ENCODE data around the gene NACC1. TPM values are rescaled to one million over a fixed set of nuclear protein-coding genes. Genes with fewer than 3 reads are reported as not detected.

NACC1 gene
- total RNA-seq (10 to 100 TPM; 13.0 to 13.5 TPM), total RNA-seq (14.7 to 164 (median 32.4) reads per million in 172 experiments)
- 18.1 TPM for polyA plus RNA-seq (2013, experiment 1 of 2)
- 20.0 TPM for polyA plus RNA-seq (2013, experiment 2 of 2)

DNA sequence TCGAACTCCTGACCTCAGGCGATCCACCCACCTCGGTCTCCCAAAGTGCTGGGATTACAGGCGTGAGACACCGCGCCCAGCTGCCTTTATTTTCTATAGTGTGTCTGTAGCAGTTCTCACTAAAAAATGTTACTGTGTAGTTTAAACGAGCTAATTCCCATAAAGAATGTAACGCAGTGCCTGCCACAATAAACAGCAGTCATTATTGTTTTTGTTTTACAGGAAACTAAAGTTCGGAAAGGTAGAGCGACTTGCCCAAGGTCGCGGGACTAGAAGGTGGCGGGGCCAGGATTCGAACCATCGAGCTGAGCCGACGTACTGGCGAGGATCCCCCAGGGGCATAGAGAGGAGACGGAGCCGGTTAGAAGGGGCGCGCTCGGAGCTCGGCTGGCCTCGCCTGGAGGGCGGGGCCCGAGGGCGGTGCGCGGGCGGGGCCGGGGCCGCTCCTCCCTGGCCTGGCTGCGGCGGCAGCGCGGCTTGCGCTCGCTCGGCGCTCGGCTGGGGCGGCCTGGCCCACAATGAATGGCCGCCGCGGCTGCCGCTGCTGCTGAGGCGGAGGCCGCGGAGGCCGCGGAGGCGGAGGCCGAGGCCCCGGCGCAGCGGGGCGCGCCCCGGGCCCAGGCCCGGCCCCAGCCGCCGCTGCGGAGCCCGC is at the start of gene NACC1:
TSS of gene NACC1 (plus strand) at position 493 of the 652 bp plus-strand sequence. CDS start 16,944 bp downstream, outside the sequence.
- Mint-ChIP-seq H3K27me3 (no peaks in the 10 kb centered on the region), H3K4me1 (ENCODE audit: low read depth) (peaks cover 66% of the 10 kb centered on the region), H3K36me3 (ENCODE audit: low read depth) (peaks cover 31% of the 10 kb centered on the region), H3K27ac (peak within 1 kb of the TSS; percentile 73), H3K9me3 (no peaks in the 10 kb centered on the region), H3K4me3 (peak within 1 kb of the TSS; percentile 96)
- peak; percentile 77 to 94 (median 87) for DNase-seq
- H3K4me1 ChIP-seq (ENCODE audit: insufficient read depth, low read length) = peaks cover 61% of the 10 kb centered on the region
- POLR2A ChIA-PET = interaction anchor here (0.8 to 4.7 kb wide), 16 partner anchors 10 to 973 kb away, joined by 3 to 60 read pairs (median 6); partner anchors contain the start of genes GCDH, IER2, JUNB and LYL1
- no peak for TF ChIP-seq CTCF (IDR thresholded peaks at IDR 0.05)
- peak within 1 kb of the TSS; percentile 99 for H3K4me3 ChIP-seq (ENCODE audit: low read length)
- no peaks in the 10 kb centered on the region for H3K27me3 ChIP-seq (ENCODE audit: control insufficient read depth in 1 of 2, insufficient read depth in 2 of 2, low read length in 2 of 2)
- no peaks in the 10 kb centered on the region for H3K9me3 ChIP-seq (ENCODE audit: control insufficient read depth in 1 of 2, insufficient read depth in 1 of 2, low read length in 2 of 2)
- intact Hi-C loops (cut with DNase I, micrococcal nuclease) = loop anchor here (1.0 to 10.0 kb wide), 4 partner anchors 19 to 657 kb away; partner anchors contain the start of genes IER2 (in 2 of the 2), STX10 (in 2 of the 2) and C19orf53 (in 1 of the 2)
- peaks cover 11% of the 10 kb centered on the region for H3K36me3 ChIP-seq (ENCODE audit: insufficient read depth, low read length)
- peak; percentile 79 for ATAC-seq (ENCODE audit: poor library complexity)
- H3K27ac ChIP-seq (ENCODE audit: low read depth in 1 of 2, low read length in 2 of 2) = peak within 1 kb of the TSS in 1 of 2 donors; percentile 48
- CTCF ChIA-PET = interaction anchor here (0.9 to 2.4 kb wide), 7 partner anchors 13 to 152 kb away, joined by 3 to 13 read pairs (median 5); partner anchors contain the start of genes IER2 and STX10

GRCh38 chr19:13069415-13070359 is 48.4 kb upstream of the NACC1 start:
- no peaks in the 10 kb centered on the region for H3K9me3 Mint-ChIP-seq
- intact Hi-C loops (cut with DNase I, micrococcal nuclease) = no loop called here
- no peaks in the 10 kb centered on the region for H3K36me3 Mint-ChIP-seq (ENCODE audit: low read depth)
- H3K27ac Mint-ChIP-seq = no peak overlapping the region
- no peak overlapping the region for H3K4me3 Mint-ChIP-seq
- ATAC-seq (ENCODE audit: poor library complexity) (no peak), DNase-seq (no peak)
- no peaks in the 10 kb centered on the region for H3K4me1 Mint-ChIP-seq (ENCODE audit: low read depth)
- no peak overlapping the region for H3K4me3 ChIP-seq (ENCODE audit: low read length)
- ChIA-PET POLR2A (no interaction called here), CTCF (interaction anchor here (1.7 kb wide), 1 partner anchor 8 kb away, joined by 9 read pairs; no protein-coding TSS in a partner anchor)
- no peak for TF ChIP-seq CTCF (IDR thresholded peaks at IDR 0.05)
- H3K36me3 ChIP-seq (ENCODE audit: insufficient read depth, low read length) = no peaks in the 10 kb centered on the region
- H3K27me3 Mint-ChIP-seq = no peaks in the 10 kb centered on the region
- no peaks in the 10 kb centered on the region for H3K9me3 ChIP-seq (ENCODE audit: control insufficient read depth in 1 of 2, insufficient read depth in 1 of 2, low read length in 2 of 2)
- no peak overlapping the region for H3K27ac ChIP-seq (ENCODE audit: low read depth in 1 of 2, low read length in 2 of 2)
- peaks cover 0 to 4% of the 10 kb centered on the region in 2 experiments for H3K27me3 ChIP-seq (ENCODE audit: control insufficient read depth in 1 of 2, insufficient read depth in 2 of 2, low read length in 2 of 2)
- no peaks in the 10 kb centered on the region for H3K4me1 ChIP-seq (ENCODE audit: insufficient read depth, low read length)

DNA sequence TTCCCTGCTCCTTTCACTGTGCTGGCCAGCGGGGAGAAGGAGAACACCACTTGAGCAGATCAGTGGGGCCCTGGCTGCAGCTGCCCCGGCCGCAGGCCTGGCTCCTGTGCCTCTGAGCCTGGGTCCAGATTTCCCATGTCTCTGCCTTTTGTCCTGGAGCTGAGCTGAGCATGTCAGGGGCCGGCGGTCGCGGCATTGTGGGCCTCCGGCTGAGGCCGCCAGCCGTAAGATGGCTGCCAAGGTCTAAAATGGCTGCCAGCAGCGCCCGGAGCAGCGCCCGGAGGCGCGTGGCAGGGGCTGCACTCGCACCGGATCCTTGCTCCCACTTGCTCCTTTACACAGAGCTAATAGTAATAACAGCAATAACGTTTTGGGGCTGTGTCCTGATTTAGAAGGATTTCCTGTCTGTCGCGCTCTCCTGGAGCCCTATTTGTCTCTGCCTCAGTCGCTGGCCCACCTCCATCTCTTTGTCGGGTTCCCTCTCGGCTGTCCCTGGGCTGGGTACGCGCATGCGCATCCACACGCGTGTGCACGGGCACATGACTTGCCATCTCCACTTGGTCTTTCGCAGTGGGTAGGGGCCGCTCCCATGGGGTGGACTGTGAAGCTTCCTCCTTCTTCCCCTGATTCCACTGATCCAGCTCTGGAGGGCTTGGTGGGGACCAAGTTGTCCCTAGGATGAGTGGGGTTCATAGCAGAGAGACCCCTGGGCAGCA is 47.5 kb upstream of the NACC1 start:
- ChIA-PET CTCF (interaction anchor here (1.7 kb wide), 1 partner anchor 9 kb away, joined by 9 read pairs; no protein-coding TSS in a partner anchor), POLR2A (no interaction called here)
- no peak overlapping the region for H3K27ac Mint-ChIP-seq
- Histone ChIP-seq H3K9me3 (ENCODE audit: control insufficient read depth in 1 of 2, insufficient read depth in 1 of 2, low read length in 2 of 2) (no peaks in the 10 kb centered on the region), H3K4me1 (ENCODE audit: insufficient read depth, low read length) (no peaks in the 10 kb centered on the region), H3K36me3 (ENCODE audit: insufficient read depth, low read length) (no peaks in the 10 kb centered on the region), H3K27ac (ENCODE audit: low read depth in 1 of 2, low read length in 2 of 2) (no peak overlapping the region), H3K27me3 (ENCODE audit: control insufficient read depth in 1 of 2, insufficient read depth in 2 of 2, low read length in 2 of 2) (peaks cover 0 to 4% of the 10 kb centered on the region in 2 experiments), H3K4me3 (ENCODE audit: low read length) (no peak overlapping the region)
- H3K4me3 Mint-ChIP-seq = no peak overlapping the region
- intact Hi-C loops (cut with DNase I, micrococcal nuclease) = no loop called here
- H3K4me1 Mint-ChIP-seq (ENCODE audit: low read depth) = no peaks in the 10 kb centered on the region
- DNase-seq (no peak), ATAC-seq (ENCODE audit: poor library complexity) (no peak)
- no peaks in the 10 kb centered on the region for H3K36me3 Mint-ChIP-seq (ENCODE audit: low read depth)
- no peaks in the 10 kb centered on the region for H3K27me3 Mint-ChIP-seq
- TF ChIP-seq CTCF (IDR thresholded peaks at IDR 0.05) = no peak
- no peaks in the 10 kb centered on the region for H3K9me3 Mint-ChIP-seq
